ENCODE results near the gene IP6K1.
A peak's percentile ranks its signal among the peaks of the same experiment; 100 is the strongest.
"Not testable (repeated sequence)": the region's sequence is repeated elsewhere in the genome, so short reads cannot be mapped to it uniquely, and the experiment has no call there.

IP6K1 gene

GRCh38 chr3:49786357-49787181, at the start of gene IP6K1:
IP6K1 (minus strand) TSS chr3:49786542; CDS start chr3:49748040, 38,502 bp downstream.
- no peak for TF ChIP-seq CTCF (conservative IDR thresholded peaks at IDR 0.05; ENCODE audit: low read depth, low read length)
- H3K4me3 ChIP-seq (ENCODE audit: low read length) = peak within 1 kb of the TSS; percentile 87
- DNase-seq (ENCODE audit: low read depth) = peak; percentile 100

GRCh38 chr3:49831341-49831740, 45.0 kb upstream of the IP6K1 start:
- DNase-seq (ENCODE audit: low read depth) = no peak
- H3K4me3 ChIP-seq (ENCODE audit: low read length) = no peak overlapping the region
- TF ChIP-seq CTCF (conservative IDR thresholded peaks at IDR 0.05; ENCODE audit: low read depth, low read length) = no peak

- H3K4me3 ChIP-seq (ENCODE audit: low read length) = no peak overlapping the region
- TF ChIP-seq CTCF (conservative IDR thresholded peaks at IDR 0.05; ENCODE audit: low read depth, low read length) = no peak
- no peak for DNase-seq (ENCODE audit: low read depth)
Observed at GRCh38 chr3:49826016-49826415, 39.7 kb upstream of the IP6K1 start.

- DNase-seq (ENCODE audit: low read depth); H3K4me3 ChIP-seq (ENCODE audit: low read length): not testable (repeated sequence)
Observed at GRCh38 chr3:49823131-49823530, 36.8 kb upstream of the IP6K1 start.

GRCh38 chr3:49813497-49814174, 27.3 kb upstream of the IP6K1 start, which contains the start of gene UBA7:
UBA7 (minus strand) TSS chr3:49813953; CDS start chr3:49813787, 166 bp downstream.
- TF ChIP-seq CTCF (conservative IDR thresholded peaks at IDR 0.05; ENCODE audit: low read depth, low read length) = no peak
- DNase-seq (ENCODE audit: low read depth) = no peak
- no peak within 1 kb of the TSS for H3K4me3 ChIP-seq (ENCODE audit: low read length)

- DNase-seq (ENCODE audit: low read depth) = no peak
- no peak overlapping the region for H3K4me3 ChIP-seq (ENCODE audit: low read length)
- no peak for TF ChIP-seq CTCF (conservative IDR thresholded peaks at IDR 0.05; ENCODE audit: low read depth, low read length)
Observed at GRCh38 chr3:49812916-49813496, 26.7 kb upstream of the IP6K1 start.

GRCh38 chr3:49807431-49808114, 21.2 kb upstream of the IP6K1 start:
- TF ChIP-seq CTCF (conservative IDR thresholded peaks at IDR 0.05; ENCODE audit: low read depth, low read length) = no peak
- DNase-seq (ENCODE audit: low read depth) = no peak
- no peak overlapping the region for H3K4me3 ChIP-seq (ENCODE audit: low read length)
